Fibroblast of lung (primary cell): ENCODE data around the gene HOXC9. TPM values are rescaled to one million over a fixed set of nuclear protein-coding genes. Genes with fewer than 3 reads are reported as not detected.

ENCODE experiments used
- DNase-seq, 2 donors: peaks; one replicate each; pipeline versions ENCODE4 v3.0.0 to v3.0.0-alpha.2; 2010; ENCODE audit warnings: low read depth in 2 of 2
- H2AFZ ChIP-seq: 2 replicates; pipeline ENCODE4 v1.5.1; 2012; ENCODE audit warnings: low read length, control low read depth, inconsistent platforms
- H3K27ac ChIP-seq: 2 replicates; pipeline ENCODE4 v1.5.1; 2011; ENCODE audit warnings: low read length, control low read depth; ENCODE audit not compliant: insufficient read depth
- H3K27me3 ChIP-seq: 2 replicates; pipeline ENCODE4 v1.5.1; 2011; ENCODE audit warnings: mild to moderate bottlenecking, low read length; ENCODE audit not compliant: control insufficient read depth, insufficient read depth
- H3K36me3 ChIP-seq: 2 replicates; pipeline ENCODE4 v1.5.1; 2011; ENCODE audit warnings: low read length; ENCODE audit not compliant: control insufficient read depth, insufficient read depth
- H3K4me1 ChIP-seq: 2 replicates; pipeline ENCODE4 v1.5.1; 2011; ENCODE audit warnings: low read length; ENCODE audit not compliant: control insufficient read depth, insufficient read depth; ENCODE audit errors: extremely low read depth
- H3K4me2 ChIP-seq: 2 replicates; pipeline ENCODE4 v1.5.1; 2011; ENCODE audit warnings: low read length, control low read depth; ENCODE audit not compliant: insufficient read depth; ENCODE audit errors: extremely low read depth
- H3K4me3 ChIP-seq, 4 experiments: fragments of 200-600 bp in 1 of 4; sonication (generic) in 1 of 4; replicated peaks in 1 of 4; 2 replicates each; pipeline ENCODE4 v1.5.1; 2011 to 2016; ENCODE audit warnings: low read length in 4 of 4, low read depth in 3 of 4, mild to moderate bottlenecking in 3 of 4, control low read depth in 2 of 4, inconsistent platforms in 1 of 4, mixed read lengths in 1 of 4; ENCODE audit not compliant: insufficient read depth in 1 of 4; ENCODE audit errors: control extremely low read depth in 1 of 4
- H3K79me2 ChIP-seq: 2 replicates; pipeline ENCODE4 v1.5.1; 2012; ENCODE audit warnings: mild to moderate bottlenecking, low read length, inconsistent platforms; ENCODE audit not compliant: control insufficient read depth, insufficient read depth
- H3K9ac ChIP-seq: 2 replicates; pipeline ENCODE4 v1.5.1; 2011; ENCODE audit warnings: mild to moderate bottlenecking, low read length, control low read depth; ENCODE audit not compliant: insufficient read depth
- H3K9me3 ChIP-seq: 2 replicates; pipeline ENCODE4 v1.5.1; 2012; ENCODE audit warnings: low read depth, low read length; ENCODE audit not compliant: control insufficient read depth, insufficient read depth
- H4K20me1 ChIP-seq: 2 replicates; pipeline ENCODE4 v1.5.1; 2011; ENCODE audit warnings: low read length; ENCODE audit not compliant: control insufficient read depth, insufficient read depth; ENCODE audit errors: extremely low read depth
- CTCF ChIP-seq, 2 donors: IDR thresholded peaks in 1 of 2; conservative IDR thresholded peaks in 1 of 2; 1 replicate in 1 of 2; 2 replicates in 1 of 2; pipeline ENCODE4 v1.5.1; 2011 to 2012; ENCODE audit warnings: low read length in 2 of 2, control low read depth in 1 of 2, inconsistent platforms in 1 of 2, low read depth in 1 of 2, mild to moderate bottlenecking in 1 of 2
- EZH2 ChIP-seq: IDR thresholded peaks from 2 replicates; pipeline ENCODE4 v1.5.1; 2012; ENCODE audit warnings: low read length, control low read depth, mild to moderate bottlenecking; ENCODE audit errors: missing control alignments
- polyA plus RNA-seq, 2 donors: library from polyadenylated mRNA; depleted of rRNA in 1 of 2; stranded (reverse) in 1 of 2; unstranded in 1 of 2; fragments of >200 nt; gene quantifications; 2 replicates each; pipeline ENCODE4 v1.2.1, GENCODE V29; 2011 to 2012; ENCODE audit warnings: missing spikeins in 1 of 2
- total RNA-seq: library from RNA; depleted of rRNA; stranded (reverse); fragments of >200 nt; gene quantifications from 2 replicates; pipeline ENCODE4 v1.2.1, GENCODE V29; 2014

Gene HOXC9
- total and polyA plus RNA-seq, 2 donors (not counting 1 experiment from before 2014, with no cell fraction given): 0.24 TPM; not detected in 1

DNA sequence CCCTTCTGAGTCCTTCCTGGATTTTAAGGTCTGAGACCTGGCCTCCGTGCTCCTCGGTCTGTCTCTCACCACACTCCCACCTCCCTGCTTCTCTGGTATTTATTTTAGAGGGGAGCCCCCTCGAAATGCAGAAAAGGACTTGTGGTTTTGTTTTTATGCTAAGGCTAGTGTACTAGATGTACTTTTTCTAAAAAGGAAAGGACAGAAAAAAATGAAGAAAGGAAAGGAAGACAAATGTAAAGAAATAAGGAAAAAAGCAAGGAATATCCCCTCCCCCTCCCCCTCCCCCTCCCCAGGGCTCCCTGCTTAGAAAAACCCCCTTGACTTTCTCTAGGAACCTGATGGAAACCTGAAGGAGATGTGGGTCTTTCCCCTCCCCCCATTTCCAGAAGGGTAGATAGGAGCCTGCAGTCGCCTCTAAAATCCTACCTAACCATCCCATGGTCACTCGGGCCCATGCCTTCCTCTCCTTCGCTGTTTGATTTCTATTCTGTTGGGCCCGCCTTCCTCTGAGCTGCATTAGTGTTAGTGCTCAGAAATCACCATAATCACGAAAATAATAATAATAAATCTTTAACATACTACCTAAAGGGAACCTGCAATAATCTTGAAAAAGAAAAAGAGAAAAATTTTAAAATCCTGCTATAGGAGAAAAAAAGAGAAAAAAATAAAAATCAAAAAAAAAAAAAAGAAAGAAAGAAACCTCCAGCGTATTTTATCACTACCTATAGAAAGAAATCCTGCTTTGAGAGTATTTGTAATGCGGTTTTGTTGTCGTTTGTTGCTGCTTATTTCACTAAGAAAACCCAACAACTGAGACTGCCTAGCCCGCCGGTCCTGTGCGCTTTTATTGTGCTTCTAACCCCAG lies 11.9 kb downstream of the HOXC9 start:
- Histone ChIP-seq H3K9ac (no peak overlapping the region), H2AFZ (no peak overlapping the region), H3K4me3 (no peak overlapping the region), H3K79me2 (no peaks in the 10 kb centered on the region), H3K4me2 (no peak overlapping the region), H3K36me3 (no peaks in the 10 kb centered on the region), H3K27me3 (peaks cover 70% of the 10 kb centered on the region), H4K20me1 (no peaks in the 10 kb centered on the region), H3K4me1 (no peaks in the 10 kb centered on the region), H3K9me3 (no peaks in the 10 kb centered on the region), H3K27ac (no peak overlapping the region)
- DNase-seq: no peak
- TF ChIP-seq CTCF (conservative IDR thresholded peaks at IDR 0.05 in 1 of 2, IDR thresholded peaks at IDR 0.05 in 1 of 2; ENCODE audit: low read depth in 1 of 2, low read length in 2 of 2): no peak
- TF ChIP-seq EZH2: no peak

- H3K9ac ChIP-seq: no peak overlapping the region
Observed at GRCh38 chr12:54012631-54013409, 12.9 kb downstream of the HOXC9 start.

More at GRCh38 chr12:54012631-54013409, 12.9 kb downstream of the HOXC9 start:
- no peak for DNase-seq
- no peaks in the 10 kb centered on the region for H3K79me2 ChIP-seq
- H3K27me3 ChIP-seq: peaks cover 62% of the 10 kb centered on the region
- no peak overlapping the region for H3K4me2 ChIP-seq
- no peak overlapping the region for H2AFZ ChIP-seq
- no peaks in the 10 kb centered on the region for H3K4me1 ChIP-seq
- H3K27ac ChIP-seq: no peak overlapping the region
- H3K36me3 ChIP-seq: no peaks in the 10 kb centered on the region
- H4K20me1 ChIP-seq: no peaks in the 10 kb centered on the region
- H3K9me3 ChIP-seq: no peaks in the 10 kb centered on the region
- no peak overlapping the region for H3K4me3 ChIP-seq
- TF ChIP-seq EZH2 (no peak), CTCF (conservative IDR thresholded peaks at IDR 0.05 in 1 of 2, IDR thresholded peaks at IDR 0.05 in 1 of 2; ENCODE audit: low read depth in 1 of 2, low read length in 2 of 2) (no peak)
